HG03025 (cell line): Measurements from ENCODE around the gene BABAM2.
"Not testable (repeated sequence)": the region's sequence is repeated elsewhere in the genome, so short reads cannot be mapped to it uniquely, and the experiment has no call there.

ENCODE experiments used
- ATAC-seq: cut with Tn5 transposase; IDR thresholded peaks from one replicate; pipeline ENCODE4 v1.9.1; 2021; ENCODE audit warnings: mild to moderate bottlenecking, moderate library complexity; ENCODE audit not compliant: unreplicated experiment, low FRiP score

Gene BABAM2

DNA sequence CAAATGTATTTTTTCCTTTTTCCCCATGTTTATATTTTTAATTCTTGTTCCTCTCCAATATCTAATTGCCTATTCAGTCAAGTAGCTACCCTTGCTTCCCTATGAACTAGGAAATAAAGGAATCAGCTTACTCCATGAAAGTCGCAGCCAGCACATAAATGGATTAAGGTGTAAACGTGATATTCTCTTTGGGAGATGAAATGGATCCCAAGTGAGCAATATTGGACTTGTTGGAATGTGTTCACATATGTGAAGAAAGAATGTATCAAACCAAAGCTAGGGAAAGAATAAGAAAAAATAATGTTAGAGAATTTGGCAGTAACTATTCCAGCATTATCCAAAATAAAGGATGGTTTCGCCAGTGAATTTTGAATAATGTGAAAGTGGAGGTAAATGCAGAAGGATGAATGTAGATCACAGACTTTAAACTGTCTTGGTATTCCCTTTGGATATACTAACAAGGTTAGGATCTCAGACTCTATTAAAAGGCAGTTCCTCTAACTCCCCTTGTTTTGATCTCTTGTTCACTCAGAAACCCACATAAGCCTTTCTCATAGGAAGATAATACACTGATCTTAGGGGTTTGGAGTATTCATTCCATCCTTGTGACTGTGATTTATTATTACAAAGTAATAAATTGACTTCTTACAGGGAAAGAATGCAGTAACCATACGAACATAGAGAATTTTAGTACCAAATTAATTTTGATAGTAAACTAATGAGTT is 208.1 kb downstream of the BABAM2 start:
- no peak for ATAC-seq

DNA sequence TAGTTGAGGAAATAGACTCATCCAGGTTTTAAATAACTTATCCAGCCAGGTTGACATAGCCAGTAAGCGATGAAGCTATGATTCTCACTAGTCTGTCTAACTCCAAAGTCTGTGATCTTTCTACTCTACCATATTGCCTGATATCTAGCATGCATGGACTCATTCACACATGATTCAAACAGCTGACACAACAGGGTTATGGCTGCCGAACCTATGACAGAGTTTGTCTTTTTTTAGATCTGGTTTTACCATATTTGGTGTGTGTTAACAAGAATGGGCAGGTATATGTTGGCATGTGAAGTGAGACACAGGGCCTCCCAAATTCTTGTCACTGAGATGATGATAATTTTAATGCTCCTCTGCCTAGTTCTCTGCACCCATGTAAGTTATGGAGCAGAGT is 210.6 kb downstream of the BABAM2 start:
- no peak for ATAC-seq

DNA sequence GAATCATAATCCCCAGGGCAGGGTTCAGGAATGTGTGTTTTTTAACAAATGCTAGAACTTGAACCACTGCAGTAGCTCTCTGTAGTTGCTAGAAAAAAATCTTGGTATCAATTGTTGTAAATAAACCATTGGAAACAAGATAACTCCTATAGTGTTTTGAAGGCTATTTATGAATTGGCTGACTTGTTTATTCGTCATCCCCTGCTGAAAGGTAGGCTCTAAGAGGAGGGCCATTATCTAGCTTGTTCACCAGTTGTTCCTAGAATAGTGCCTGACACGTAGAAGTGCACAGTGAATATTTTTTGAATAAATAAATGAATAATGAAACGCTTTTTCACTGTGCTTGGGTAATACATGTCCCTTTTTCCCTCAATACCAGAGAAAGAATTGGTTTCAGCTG is 211.4 kb downstream of the BABAM2 start:
- ATAC-seq: no peak

DNA sequence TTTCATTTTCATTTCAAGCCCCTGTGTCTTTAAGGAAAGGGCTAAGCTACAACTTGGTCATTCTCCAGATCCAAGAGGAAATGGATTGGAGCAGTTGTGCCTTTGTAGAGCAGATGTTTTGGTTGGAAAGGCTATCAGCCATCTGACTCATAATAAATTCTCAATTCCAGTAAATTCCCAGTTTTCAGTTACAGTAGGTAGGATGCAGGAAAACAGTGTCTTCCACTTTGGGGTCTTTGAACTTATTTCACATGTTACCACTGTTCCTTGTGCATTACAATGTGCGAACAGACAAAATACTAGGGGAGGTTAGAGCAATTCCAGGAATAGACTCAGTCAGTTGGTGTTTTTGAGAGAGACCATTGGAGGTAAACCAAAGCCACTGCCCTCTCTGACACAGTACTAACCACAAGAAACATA is 211.9 kb downstream of the BABAM2 start:
- ATAC-seq: no peak

DNA sequence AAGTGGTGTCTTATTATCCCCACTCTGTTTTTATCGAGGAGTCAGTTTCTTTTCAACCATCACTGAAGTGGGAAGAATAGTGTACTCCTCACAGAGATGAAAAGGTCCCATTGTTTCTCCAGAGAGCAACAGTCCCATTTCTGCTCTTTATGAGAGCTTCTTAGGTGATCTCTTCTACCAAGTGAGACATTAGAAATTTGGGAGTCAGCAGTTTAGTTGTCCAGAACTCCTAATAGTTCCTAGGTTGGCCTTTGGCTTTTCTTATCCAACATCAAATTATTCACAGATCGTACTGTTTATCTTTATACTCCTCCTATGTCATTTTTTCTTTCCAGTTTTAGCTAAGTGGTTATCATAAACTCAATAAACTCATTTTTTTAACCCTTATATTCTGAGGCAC is 213.1 kb downstream of the BABAM2 start:
- ATAC-seq: no peak

DNA sequence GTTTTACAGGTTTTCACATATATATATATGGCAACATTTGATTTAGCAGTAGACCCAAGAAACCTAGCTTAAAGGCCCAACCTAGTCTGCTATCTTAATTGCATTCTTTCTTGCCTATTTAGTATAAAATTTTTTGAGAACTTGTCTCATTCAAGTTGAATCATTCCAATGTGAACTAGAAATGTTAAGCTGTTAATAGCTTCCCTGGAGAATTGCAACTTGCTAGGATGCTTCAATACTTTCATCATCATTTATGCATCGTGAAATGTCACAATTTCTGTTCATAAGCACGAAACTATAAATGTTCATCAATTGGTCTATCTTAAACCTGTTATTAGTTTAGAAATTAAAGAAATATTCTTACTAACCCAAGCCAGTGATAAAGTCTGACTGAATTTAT is 217.6 kb downstream of the BABAM2 start:
- no peak for ATAC-seq

DNA sequence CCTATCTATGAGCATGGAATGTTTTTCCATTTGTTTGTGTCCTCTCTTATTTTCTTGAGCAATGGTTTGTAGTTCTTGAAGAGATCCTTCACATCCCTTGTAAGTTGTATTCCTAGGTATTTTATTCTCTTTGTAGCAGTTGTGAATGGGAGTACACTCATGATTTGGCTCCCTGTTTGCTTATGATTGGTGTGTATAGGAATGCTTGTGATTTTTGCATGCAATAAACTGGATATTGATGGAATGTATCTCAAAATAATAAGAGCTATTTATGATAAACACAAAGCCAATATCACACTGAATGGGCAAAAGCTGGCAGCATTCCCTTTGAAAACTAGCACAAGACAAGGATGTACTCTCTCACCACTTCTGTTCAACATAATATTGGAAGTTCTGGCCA is 223.2 kb downstream of the BABAM2 start:
- not testable (repeated sequence) for ATAC-seq

DNA sequence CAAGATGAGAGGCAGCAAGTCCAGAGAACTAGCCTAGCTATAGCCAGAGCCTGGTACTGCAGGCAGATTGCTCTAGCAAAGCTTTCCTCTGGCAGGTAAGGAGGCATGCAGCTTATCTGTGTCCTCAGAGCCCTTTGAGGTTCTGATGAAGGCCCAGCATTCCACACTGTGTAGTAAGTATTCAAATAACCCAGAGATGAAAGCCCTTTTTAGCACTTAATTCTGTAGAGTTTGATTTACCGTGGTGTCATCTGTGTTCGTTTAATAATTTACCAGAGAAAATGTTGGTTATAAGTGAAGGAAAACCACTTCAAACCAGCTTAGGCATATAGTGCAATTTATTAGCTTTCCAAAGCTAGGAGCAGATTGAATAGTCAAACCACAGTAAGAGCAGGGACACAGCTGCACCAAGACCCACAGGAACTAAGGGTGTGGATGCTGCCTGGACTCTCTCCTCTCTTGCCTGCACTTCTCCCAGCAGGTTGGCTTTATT is 226.6 kb downstream of the BABAM2 start:
- ATAC-seq: no peak

DNA sequence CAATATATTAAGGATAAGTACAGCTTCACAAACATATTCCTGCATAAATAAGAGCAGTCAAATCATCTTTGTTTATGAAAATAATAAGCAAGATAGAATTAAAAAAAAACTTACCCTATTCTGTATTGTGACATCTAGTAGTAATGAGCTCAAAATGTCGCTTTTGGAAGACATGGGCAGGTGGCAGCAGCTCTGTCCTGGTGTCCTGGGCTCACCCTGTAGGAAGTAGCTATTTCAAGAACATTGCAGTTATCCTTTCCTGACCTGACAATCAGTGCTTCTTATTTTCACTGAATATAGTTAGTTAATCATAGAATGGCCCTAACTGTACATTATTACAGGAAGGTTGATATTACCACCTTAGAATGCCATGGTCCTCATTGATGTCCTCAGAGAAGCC is 229.1 kb downstream of the BABAM2 start:
- ATAC-seq: no peak

DNA sequence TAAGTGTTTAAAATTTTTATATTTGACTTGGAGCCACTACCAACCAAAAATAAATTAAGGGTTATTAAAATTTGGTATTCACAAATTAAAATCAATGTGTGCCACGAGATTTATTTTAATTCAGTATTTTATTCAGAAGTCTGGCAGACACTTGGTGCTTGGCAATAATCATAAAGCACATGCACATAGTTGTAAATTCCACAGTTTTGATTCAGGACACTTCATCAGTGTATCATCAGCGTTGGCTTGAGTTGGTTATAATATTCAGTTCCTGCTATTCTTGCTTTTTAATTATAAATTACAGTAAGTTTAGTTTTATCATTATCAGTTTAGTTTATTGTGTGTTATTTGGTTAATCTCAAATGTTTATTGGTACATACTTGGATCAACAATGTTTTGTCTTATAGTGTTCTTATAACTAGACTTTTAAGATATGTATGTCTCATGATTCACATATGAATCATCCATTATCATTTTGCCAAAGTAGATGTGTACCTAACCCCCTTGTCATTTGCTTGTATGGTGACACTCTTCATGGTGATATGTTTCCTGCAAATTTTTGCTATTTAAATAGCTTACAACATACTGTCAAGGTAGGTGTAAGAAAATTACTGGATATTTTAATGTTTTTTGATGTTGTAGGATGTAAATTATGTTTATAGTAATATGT is 237.9 kb downstream of the BABAM2 start:
- ATAC-seq: no peak

DNA sequence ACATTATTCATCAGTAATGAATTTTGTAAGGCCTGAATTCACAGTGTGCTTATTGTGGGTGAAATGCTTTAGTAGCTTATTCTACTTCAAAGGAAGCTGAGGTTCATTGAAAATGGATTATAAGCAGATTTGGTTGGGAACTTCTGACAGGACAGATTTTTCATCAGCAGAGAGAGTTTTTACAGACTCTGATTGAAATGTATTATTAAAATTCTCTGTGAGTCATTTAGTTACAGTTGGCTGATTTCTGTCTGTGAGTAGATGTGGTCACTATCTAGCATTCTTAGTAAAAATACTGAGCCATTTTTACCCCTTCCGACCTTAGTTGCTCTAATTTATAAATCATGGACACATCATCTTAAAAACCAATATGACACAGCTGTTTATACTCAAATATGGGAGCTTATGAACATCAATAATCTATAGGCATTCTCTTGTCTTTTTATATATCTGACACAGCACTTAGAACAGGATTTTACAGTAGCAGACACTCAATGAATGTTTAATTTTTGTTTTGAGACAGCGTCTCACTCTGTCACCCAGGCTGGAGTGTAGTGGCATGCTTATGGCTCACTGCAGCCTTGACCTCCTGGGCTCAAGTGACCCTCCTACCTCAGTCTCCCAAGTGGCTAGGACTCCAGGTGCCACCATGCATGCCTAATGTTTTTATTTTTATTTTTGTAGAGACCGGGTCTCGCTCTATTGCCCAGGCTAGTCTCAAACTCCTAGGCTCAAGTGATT is 239.6 kb downstream of the BABAM2 start:
- ATAC-seq: no peak

DNA sequence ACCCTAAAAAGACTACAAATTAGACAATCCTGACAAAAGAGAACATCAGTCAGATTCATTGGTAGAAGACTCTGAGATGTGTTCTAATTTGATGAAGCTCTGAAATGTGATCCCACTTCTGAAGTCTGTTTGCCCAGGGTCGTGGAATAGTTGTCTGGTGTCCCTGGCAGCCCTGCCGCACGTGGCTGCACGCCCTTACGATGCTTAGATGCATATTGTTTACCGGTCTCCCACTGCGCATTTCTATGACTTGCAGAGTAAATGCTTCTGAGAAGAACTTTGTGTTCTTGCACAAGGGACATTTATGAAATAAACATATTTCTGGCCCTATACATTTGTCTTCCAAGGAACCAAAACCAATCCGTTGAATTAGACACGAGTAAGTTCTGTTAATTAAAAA is 243.2 kb downstream of the BABAM2 start:
- no peak for ATAC-seq

DNA sequence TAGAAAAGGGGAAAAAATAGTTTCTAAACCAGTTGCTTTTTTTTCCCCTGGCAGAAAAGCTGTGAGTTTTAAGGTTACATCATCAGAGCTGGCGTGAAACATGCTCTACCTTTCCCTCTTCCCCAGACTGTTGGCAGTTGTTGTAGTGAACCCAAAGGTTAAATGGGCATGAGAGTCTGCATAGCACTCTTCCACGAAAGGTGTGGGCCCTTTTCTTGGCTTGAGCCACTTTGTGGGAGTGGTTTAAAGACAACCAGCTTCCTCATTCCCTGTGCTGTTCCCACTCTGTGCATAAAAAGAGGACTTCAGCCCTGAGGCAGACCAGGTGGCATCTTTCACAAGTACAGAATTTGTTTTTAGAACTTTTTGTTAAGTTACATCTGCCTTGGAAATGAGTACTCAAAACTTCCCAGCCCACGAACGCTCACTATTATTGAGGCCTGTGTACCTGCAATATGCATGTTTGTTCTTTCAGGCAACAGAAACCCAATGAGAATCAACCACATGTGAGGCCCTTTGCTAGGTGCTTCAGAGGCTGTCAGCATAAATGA is 243.8 kb downstream of the BABAM2 start:
- no peak for ATAC-seq

DNA sequence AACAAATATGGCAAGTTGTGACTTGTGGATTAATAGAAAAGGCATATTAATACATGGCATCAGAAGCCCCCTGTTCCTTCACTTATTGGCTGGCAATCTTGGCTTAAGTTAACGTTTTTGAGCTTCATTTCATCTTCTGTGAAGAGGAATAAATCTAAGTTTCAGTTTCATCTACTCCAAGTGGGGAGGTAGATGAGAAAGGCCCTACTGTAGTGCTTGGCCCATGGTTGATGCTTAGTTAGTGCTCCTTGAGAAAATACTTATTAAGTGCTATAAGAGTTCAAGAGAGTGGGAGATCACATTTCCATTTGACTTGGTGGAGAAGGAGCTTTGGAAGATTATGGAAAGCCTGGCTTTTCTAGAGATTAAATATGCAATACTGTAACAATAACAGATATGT is 244.3 kb downstream of the BABAM2 start:
- ATAC-seq: no peak

DNA sequence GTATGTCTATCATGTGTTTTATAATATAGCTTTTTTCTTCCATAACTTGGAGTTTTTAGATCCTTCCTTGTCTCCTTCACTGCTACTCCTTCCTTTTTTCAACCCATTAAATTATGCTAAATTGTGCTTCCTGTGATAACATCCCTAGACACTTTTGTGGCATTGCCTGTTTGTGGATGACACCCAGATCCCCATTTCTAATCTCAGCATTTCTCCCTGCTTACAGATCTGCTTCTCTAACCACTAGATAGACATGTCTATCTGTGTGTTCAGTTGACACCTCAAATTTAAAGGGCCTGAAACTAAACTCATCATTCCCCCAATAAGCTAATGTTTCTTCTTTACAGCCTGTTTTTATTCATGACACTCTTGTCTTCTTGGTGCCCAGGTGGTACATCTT is 244.8 kb downstream of the BABAM2 start:
- no peak for ATAC-seq

DNA sequence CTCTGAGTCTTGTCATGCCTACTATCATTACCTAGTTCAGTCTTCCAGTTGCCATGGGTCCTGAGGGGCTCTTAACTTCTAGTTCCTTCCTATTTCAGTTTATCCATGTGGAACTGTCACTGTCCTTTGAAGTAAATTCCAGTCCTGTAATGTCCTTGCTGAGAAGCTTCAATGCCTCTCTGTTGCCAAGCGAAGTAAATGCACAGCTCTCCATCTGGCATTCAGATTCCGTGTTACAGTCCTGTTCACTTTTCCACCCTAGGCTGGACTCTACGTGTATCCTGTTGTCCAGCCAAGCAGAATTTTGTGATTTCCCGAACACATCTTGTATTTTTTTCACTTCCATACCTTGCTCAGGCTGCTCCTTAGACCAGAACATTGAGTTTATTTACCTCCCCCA is 245.3 kb downstream of the BABAM2 start:
- ATAC-seq: no peak

DNA sequence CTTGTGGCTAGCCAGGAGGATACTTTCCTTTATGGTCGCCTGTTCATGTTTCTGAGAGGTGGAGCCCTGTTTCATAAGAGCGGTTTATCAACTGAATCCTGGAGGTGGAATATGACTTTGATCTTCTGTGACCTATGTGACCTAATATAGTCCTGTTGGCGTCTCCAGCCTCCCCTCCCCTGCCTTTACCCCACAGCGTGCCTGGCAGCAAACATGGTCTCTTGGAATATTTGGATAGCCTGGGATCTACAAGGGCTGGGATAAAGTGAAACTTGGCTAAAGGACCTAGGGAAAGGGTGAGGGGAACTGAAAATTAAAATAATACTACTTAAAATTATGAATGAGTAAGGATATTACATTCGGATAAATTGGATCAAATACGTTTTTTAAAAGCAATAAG is 246.0 kb downstream of the BABAM2 start:
- no peak for ATAC-seq

DNA sequence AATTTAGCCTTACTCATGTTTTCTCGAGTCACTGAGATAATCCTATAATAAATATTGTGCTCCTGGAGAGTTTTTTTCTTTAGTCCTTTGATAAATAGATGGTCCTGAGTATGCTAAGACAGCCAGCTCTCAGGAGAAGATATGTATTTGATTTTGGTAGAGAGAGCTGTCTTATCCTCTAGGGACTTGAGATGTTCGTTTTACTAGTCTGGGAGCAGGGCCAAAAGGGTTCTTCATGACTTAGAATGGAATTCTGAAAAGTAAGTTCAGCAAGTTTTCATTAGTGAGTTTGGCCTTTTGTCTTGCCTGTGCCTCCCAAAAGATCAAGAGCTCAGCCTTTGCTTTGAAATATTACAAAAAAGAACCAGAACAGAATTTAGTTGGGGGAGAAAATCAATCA is 246.7 kb downstream of the BABAM2 start:
- no peak for ATAC-seq

DNA sequence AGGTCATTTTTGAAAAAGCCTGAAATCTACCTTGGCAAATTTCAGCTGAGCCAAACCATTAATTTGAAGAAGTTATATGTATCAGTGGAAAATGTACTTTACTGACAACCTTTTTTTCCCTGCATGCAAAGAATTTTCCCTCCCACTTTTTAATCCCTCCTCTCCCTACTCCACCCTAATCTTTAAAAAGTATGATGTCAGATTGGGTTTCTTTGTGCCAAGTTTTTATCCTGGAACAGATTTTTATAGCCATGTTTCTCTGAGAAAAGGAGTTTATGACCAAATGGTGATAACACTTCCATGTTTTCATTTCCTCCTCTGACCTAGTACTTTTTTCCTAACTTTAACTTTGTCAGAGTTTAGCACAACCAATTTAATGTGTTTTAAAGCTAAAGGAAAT is 251.9 kb downstream of the BABAM2 start:
- ATAC-seq: no peak

DNA sequence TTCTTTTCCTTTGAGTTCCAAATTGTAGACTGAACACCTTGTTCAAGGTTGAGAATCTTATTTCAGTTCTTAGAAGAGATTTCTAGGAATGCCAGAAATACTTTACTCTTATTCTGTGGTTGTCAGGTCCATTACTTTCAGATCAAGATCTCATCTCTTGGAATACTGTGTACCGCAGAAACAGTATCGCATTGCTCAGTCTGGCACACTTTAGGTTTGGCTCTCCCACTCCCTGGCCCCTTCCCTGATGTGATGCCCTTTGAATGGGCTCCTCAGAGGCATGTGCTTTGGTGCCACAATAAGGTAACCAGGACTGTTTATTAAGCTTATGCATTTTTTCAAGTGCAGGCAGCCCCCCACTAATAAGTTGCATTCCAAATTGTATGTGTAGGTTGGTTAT is 257.5 kb downstream of the BABAM2 start:
- no peak for ATAC-seq

DNA sequence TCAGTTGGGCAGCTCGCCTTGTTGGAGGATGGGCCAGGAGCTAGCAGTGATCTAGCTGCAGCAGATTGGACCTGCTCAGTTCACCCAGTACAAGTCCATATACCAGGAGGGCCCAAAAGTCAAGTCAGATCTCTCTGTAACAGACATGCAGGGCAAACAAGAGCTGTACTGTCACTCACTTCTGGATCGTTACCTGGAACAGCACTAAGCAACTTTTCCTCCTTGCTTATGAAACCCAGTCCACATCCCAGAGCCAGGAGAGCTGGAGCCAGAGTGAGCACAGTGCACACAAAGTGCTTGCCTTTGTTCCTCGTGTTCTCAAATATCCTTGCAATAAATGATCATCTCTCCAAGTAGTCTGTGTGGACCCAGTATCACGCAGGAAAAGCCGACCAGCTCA is 258.0 kb downstream of the BABAM2 start:
- ATAC-seq: no peak
